ENCODE results near the gene ICAM3. TPM values are rescaled to one million over a fixed set of nuclear protein-coding genes. Genes with fewer than 3 reads are reported as not detected.

ICAM3 gene
- total RNA-seq, 1 experiment from 2014 or later: 8.3 TPM

DNA sequence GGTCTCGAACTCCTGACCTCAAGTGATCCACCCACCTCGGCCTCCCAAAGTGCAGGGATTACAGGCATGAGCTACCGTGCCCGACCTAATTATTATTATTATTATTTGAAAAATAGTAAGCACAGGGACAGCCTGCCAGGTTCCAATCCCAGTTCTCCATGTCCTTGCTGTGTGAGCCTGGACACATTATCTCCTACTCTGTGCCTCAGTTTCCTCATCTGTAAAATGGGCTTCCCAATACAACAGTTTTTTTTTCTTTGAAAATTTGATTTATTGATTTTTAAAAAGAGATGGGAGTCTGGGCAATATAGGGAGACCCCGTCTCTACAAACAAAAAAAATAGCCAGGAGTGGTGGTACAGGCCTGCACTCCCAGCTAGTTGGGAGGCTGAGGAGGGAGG, 33.1 kb downstream of the ICAM3 start:
- no TSS peak for BruUV-seq (replicated peaks)
- Histone ChIP-seq H3K9me3 (ENCODE audit: control insufficient read depth in 1 of 2, insufficient read depth in 1 of 2, low read depth in 1 of 2, low read length in 2 of 2) (no peaks in the 10 kb centered on the region), H4K20me1 (ENCODE audit: insufficient read depth) (no peaks in the 10 kb centered on the region), H3K27ac (ENCODE audit: low read depth, low read length) (no peak overlapping the region), H3K79me2 (ENCODE audit: insufficient read depth, low read length) (no peaks in the 10 kb centered on the region), H3K9me2 (ENCODE audit: insufficient read depth) (no peaks in the 10 kb centered on the region), H2AFZ (ENCODE audit: low read depth, low read length, poor library complexity, severe bottlenecking) (no peak overlapping the region), H3K4me3 (replicated peaks in 1 of 2; ENCODE audit: low read depth in 1 of 2, low read length in 2 of 2) (no peak overlapping the region), H3K36me3 (ENCODE audit: control insufficient read depth in 1 of 2, insufficient read depth in 2 of 2, low read length in 2 of 2) (no peaks in the 10 kb centered on the region), H3K4me2 (ENCODE audit: low read length) (no peak overlapping the region), H3K27me3 (ENCODE audit: insufficient read depth, low read length) (no peaks in the 10 kb centered on the region), H3K4me1 (ENCODE audit: control insufficient read depth in 1 of 2, insufficient read depth in 2 of 2, low read length in 2 of 2) (peaks cover 0 to 6% of the 10 kb centered on the region in 2 experiments; a peak in 2 of 4 replicates), H3K9ac (ENCODE audit: low read length) (no peak overlapping the region)
- intact Hi-C loops (cut with micrococcal nuclease): no loop called here
- ChIA-PET RAD21 (ENCODE audit: low non-redundant PET in 1 of 2, low total read pairs in 2 of 2, uncharacterized antibody in 2 of 2, unreplicated experiment in 2 of 2) (no interaction called here), CTCF (no interaction called here), POLR2A (no interaction called here)
- ATAC-seq: no peak
- no peak for TF ChIP-seq ZFX (IDR thresholded peaks at IDR 0.05)
- TF ChIP-seq EZH2 (IDR thresholded peaks at IDR 0.05): no peak
- no peak for TF ChIP-seq ZNF274 (IDR thresholded peaks at IDR 0.05; ENCODE audit: low read depth, low read length)
- no peak for DNase-seq (ENCODE audit: low read depth, low spot score)

DNA sequence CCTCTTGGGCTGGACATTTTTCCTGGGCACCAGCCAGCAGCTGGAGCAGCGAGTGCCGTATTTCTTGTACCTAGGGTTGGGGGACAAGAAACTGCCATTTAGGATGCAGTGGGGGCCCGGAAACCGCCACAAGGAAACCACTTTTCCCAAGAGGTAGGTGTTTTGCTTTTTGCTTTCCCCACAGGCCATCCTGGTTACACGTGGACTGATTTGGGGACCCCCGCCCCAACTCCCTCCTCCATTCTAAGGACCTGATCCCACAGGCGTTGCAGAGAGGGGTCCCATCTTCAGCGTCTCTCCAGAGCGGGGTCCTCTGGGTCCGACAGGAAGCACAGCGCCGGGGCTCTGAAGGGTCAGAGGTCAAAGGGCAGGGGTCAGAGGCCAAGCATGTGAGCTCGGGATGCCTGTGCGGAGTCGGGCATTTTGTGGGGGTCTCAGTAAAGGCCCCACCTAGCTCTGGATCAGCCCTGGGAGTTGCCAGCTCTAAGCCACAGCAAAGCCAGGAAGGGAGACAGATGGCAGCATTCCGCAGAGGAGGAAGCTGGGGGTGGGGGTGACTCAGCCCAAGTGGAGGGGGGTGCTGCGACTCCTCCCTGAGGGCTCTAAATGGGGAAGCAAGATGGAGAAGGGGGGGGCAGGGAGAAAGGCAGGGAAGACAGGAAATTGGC, 34.2 kb downstream of the ICAM3 start:
- intact Hi-C loops (cut with micrococcal nuclease): no loop called here
- POLR2A ChIA-PET: no interaction called here
- peaks cover 0 to 6% of the 10 kb centered on the region in 2 experiments; a peak in 2 of 4 replicates for H3K4me1 ChIP-seq (ENCODE audit: control insufficient read depth in 1 of 2, insufficient read depth in 2 of 2, low read length in 2 of 2)
- TF ChIP-seq SRF (IDR thresholded peaks at IDR 0.05; ENCODE audit: low read depth) (no peak), RAD21 (IDR thresholded peaks at IDR 0.05; ENCODE audit: low read depth) (no peak), CTCF (IDR thresholded peaks at IDR 0.05 in 2 of 3, conservative IDR thresholded peaks at IDR 0.05 in 1 of 3; ENCODE audit: borderline replicate concordance in 1 of 3, insufficient read depth in 1 of 3, low read depth in 2 of 3, low read length in 2 of 3) (no peak), ZNF274 (IDR thresholded peaks at IDR 0.05; ENCODE audit: low read depth, low read length) (no peak), MAX (IDR thresholded peaks at IDR 0.05) (no peak), EGR1 (IDR thresholded peaks at IDR 0.05; ENCODE audit: low read depth) (no peak), POLR2A (IDR thresholded peaks at IDR 0.05; ENCODE audit: borderline replicate concordance, extremely low read depth, insufficient read depth, insufficient read length) (no peak), CEBPB (IDR thresholded peaks at IDR 0.05; ENCODE audit: low read depth) (no peak), SIN3A (IDR thresholded peaks at IDR 0.05; ENCODE audit: low read depth) (no peak)
- TF ChIP-seq, protein P1, sequence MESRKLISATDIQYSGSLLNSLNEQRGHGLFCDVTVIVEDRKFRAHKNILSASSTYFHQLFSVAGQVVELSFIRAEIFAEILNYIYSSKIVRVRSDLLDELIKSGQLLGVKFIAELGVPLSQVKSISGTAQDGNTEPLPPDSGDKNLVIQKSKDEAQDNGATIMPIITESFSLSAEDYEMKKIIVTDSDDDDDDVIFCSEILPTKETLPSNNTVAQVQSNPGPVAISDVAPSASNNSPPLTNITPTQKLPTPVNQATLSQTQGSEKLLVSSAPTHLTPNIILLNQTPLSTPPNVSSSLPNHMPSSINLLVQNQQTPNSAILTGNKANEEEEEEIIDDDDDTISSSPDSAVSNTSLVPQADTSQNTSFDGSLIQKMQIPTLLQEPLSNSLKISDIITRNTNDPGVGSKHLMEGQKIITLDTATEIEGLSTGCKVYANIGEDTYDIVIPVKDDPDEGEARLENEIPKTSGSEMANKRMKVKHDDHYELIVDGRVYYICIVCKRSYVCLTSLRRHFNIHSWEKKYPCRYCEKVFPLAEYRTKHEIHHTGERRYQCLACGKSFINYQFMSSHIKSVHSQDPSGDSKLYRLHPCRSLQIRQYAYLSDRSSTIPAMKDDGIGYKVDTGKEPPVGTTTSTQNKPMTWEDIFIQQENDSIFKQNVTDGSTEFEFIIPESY (IDR thresholded peaks at IDR 0.05; ENCODE audit: extremely low read depth, insufficient replicate concordance, low read length): no peak
- TF ChIP-seq, protein P2, sequence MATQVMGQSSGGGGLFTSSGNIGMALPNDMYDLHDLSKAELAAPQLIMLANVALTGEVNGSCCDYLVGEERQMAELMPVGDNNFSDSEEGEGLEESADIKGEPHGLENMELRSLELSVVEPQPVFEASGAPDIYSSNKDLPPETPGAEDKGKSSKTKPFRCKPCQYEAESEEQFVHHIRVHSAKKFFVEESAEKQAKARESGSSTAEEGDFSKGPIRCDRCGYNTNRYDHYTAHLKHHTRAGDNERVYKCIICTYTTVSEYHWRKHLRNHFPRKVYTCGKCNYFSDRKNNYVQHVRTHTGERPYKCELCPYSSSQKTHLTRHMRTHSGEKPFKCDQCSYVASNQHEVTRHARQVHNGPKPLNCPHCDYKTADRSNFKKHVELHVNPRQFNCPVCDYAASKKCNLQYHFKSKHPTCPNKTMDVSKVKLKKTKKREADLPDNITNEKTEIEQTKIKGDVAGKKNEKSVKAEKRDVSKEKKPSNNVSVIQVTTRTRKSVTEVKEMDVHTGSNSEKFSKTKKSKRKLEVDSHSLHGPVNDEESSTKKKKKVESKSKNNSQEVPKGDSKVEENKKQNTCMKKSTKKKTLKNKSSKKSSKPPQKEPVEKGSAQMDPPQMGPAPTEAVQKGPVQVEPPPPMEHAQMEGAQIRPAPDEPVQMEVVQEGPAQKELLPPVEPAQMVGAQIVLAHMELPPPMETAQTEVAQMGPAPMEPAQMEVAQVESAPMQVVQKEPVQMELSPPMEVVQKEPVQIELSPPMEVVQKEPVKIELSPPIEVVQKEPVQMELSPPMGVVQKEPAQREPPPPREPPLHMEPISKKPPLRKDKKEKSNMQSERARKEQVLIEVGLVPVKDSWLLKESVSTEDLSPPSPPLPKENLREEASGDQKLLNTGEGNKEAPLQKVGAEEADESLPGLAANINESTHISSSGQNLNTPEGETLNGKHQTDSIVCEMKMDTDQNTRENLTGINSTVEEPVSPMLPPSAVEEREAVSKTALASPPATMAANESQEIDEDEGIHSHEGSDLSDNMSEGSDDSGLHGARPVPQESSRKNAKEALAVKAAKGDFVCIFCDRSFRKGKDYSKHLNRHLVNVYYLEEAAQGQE (IDR thresholded peaks at IDR 0.05; ENCODE audit: low read depth): no peak

More for the DNA sequence above, 34.2 kb downstream of the ICAM3 start:
- no peak overlapping the region for H3K9ac ChIP-seq (ENCODE audit: low read length)
- ChIA-PET RAD21 (ENCODE audit: low non-redundant PET in 1 of 2, low total read pairs in 2 of 2, uncharacterized antibody in 2 of 2, unreplicated experiment in 2 of 2) (no interaction called here), CTCF (no interaction called here)
- no peak overlapping the region for H2AFZ ChIP-seq (ENCODE audit: low read depth, low read length, poor library complexity, severe bottlenecking)
- H3K27me3 ChIP-seq (ENCODE audit: insufficient read depth, low read length): no peaks in the 10 kb centered on the region
- H3K4me3 ChIP-seq (replicated peaks in 1 of 2; ENCODE audit: low read depth in 1 of 2, low read length in 2 of 2): no peak overlapping the region
- DNase-seq (ENCODE audit: low read depth, low spot score) (no peak), ATAC-seq (no peak)
- H3K9me2 ChIP-seq (ENCODE audit: insufficient read depth): no peaks in the 10 kb centered on the region
- no peak overlapping the region for H3K27ac ChIP-seq (ENCODE audit: low read depth, low read length)
- no peaks in the 10 kb centered on the region for H4K20me1 ChIP-seq (ENCODE audit: insufficient read depth)
- H3K9me3 ChIP-seq (ENCODE audit: control insufficient read depth in 1 of 2, insufficient read depth in 1 of 2, low read depth in 1 of 2, low read length in 2 of 2): no peaks in the 10 kb centered on the region
- no peaks in the 10 kb centered on the region for H3K79me2 ChIP-seq (ENCODE audit: insufficient read depth, low read length)
- no TSS peak for BruUV-seq (replicated peaks)
- H3K4me2 ChIP-seq (ENCODE audit: low read length): no peak overlapping the region
- no peaks in the 10 kb centered on the region for H3K36me3 ChIP-seq (ENCODE audit: control insufficient read depth in 1 of 2, insufficient read depth in 2 of 2, low read length in 2 of 2)
